GM23338 (cell line): Measurements from ENCODE around the gene ZEB2. TPM values are rescaled to one million over a fixed set of nuclear protein-coding genes. Genes with fewer than 3 reads are reported as not detected.

Experiments used
- ATAC-seq: fragments of 200-7000 bp; cut with Tn5 transposase; 3 replicates; pipeline ENCODE4 v1.9.1; 2020
- DNase-seq: peaks from one replicate; pipeline ENCODE4 v3.0.0-alpha.2; 2015; ENCODE audit warnings: low spot score
- H2AFZ ChIP-seq: fragments of 200-600 bp; sonication (generic); 2 replicates; pipeline ENCODE4 v1.8.0; 2016; ENCODE audit warnings: antibody characterized with exemption, mild to moderate bottlenecking, moderate library complexity
- H3F3A ChIP-seq: fragments of 200-600 bp; sonication (generic); replicated peaks from 2 replicates; pipeline ENCODE4 v1.8.0; 2017; ENCODE audit warnings: antibody characterized with exemption, mixed run types, low read depth
- H3K27ac ChIP-seq: fragments of 200-600 bp; sonication (generic); 2 replicates; pipeline ENCODE4 v1.6.1; 2016; ENCODE audit warnings: low read depth
- H3K27me3 ChIP-seq: fragments of 200-600 bp; sonication (generic); 2 replicates; pipeline ENCODE4 v1.8.0; 2016; ENCODE audit warnings: mild to moderate bottlenecking, mixed run types, moderate library complexity; ENCODE audit not compliant: insufficient read depth
- H3K36me3 ChIP-seq: fragments of 200-600 bp; sonication (generic); 2 replicates; pipeline ENCODE4 v1.8.0; 2016; ENCODE audit warnings: mild to moderate bottlenecking; ENCODE audit not compliant: insufficient read depth
- H3K4me1 ChIP-seq: fragments of 200-600 bp; sonication (generic); 2 replicates; pipeline ENCODE4 v1.8.0; 2016; ENCODE audit warnings: mild to moderate bottlenecking, moderate library complexity; ENCODE audit not compliant: insufficient read depth
- H3K4me2 ChIP-seq: fragments of 200-600 bp; sonication (generic); 2 replicates; pipeline ENCODE4 v1.7.1; 2017; ENCODE audit warnings: mixed run types
- H3K4me3 ChIP-seq: fragments of 200-600 bp; sonication (generic); 2 replicates; pipeline ENCODE4 v1.6.1; 2016; ENCODE audit warnings: mixed run types
- H3K79me2 ChIP-seq: fragments of 200-600 bp; sonication (generic); replicated peaks from 2 replicates; pipeline ENCODE4 v1.8.0; 2017; ENCODE audit warnings: mild to moderate bottlenecking; ENCODE audit not compliant: insufficient read depth
- H3K9me2 ChIP-seq: fragments of 200-600 bp; sonication (generic); 2 replicates; pipeline ENCODE4 v1.8.0; 2017; ENCODE audit not compliant: insufficient read depth
- H4K20me1 ChIP-seq: fragments of 200-600 bp; sonication (generic); replicated peaks from 2 replicates; pipeline ENCODE4 v1.8.0; 2017; ENCODE audit warnings: mild to moderate bottlenecking; ENCODE audit not compliant: insufficient read depth
- H3K27ac Mint-ChIP-seq: 2 replicates; pipeline ENCODE4 v1.8.0; 2020; ENCODE audit warnings: inconsistent platforms, mild to moderate bottlenecking, moderate library complexity, mixed read lengths
- H3K27me3 Mint-ChIP-seq: 3 replicates; pipeline ENCODE4 v1.8.0; 2022; ENCODE audit warnings: low read depth, mild to moderate bottlenecking, moderate library complexity, mixed read lengths, inconsistent platforms; ENCODE audit not compliant: insufficient read depth, poor library complexity
- H3K36me3 Mint-ChIP-seq: 3 replicates; pipeline ENCODE4 v1.8.0; 2021; ENCODE audit warnings: low read depth, mild to moderate bottlenecking, inconsistent platforms, moderate library complexity, mixed read lengths
- H3K4me1 Mint-ChIP-seq: 3 replicates; pipeline ENCODE4 v1.8.0; 2020; ENCODE audit warnings: mild to moderate bottlenecking, inconsistent platforms, mixed read lengths
- H3K4me3 Mint-ChIP-seq: 3 replicates; pipeline ENCODE4 v1.8.0; 2021; ENCODE audit warnings: moderate library complexity, mild to moderate bottlenecking, inconsistent platforms, mixed read lengths
- H3K9me3 Mint-ChIP-seq: 3 replicates; pipeline ENCODE4 v1.8.0; 2020; ENCODE audit warnings: moderate library complexity, mild to moderate bottlenecking, inconsistent platforms, mixed read lengths
- CREB1 ChIP-seq: fragments of 250-450 bp; sonication (Bioruptor Pico); IDR thresholded peaks from 2 replicates; pipeline ENCODE4 v1.5.0; 2020; ENCODE audit warnings: low read depth, mild to moderate bottlenecking, moderate library complexity
- EZH2 ChIP-seq: fragments of 200-600 bp; sonication (generic); IDR thresholded peaks from one replicate; pipeline ENCODE4 v1.8.0; 2017; ENCODE audit warnings: antibody characterized with exemption, mild to moderate bottlenecking, low read depth; ENCODE audit not compliant: unreplicated experiment
- EZH2phosphoT487 ChIP-seq: fragments of 200-600 bp; sonication (generic); IDR thresholded peaks from one replicate; pipeline ENCODE4 v1.8.1; 2018; ENCODE audit warnings: antibody characterized with exemption; ENCODE audit not compliant: unreplicated experiment
- JUNB ChIP-seq: IDR thresholded peaks from one replicate; pipeline ENCODE4 v1.6.1; 2016; ENCODE audit warnings: antibody characterized with exemption; ENCODE audit not compliant: unreplicated experiment
- NANOG ChIP-seq: IDR thresholded peaks from 2 replicates; pipeline ENCODE4 v1.6.1; 2016; ENCODE audit warnings: antibody characterized with exemption, borderline replicate concordance
- POLR2AphosphoS5 ChIP-seq: IDR thresholded peaks from 2 replicates; pipeline ENCODE4 v1.6.1; 2016; ENCODE audit warnings: antibody characterized with exemption, low read depth
- REST ChIP-seq: IDR thresholded peaks from one replicate; pipeline ENCODE4 v1.6.1; 2018; ENCODE audit warnings: antibody characterized with exemption; ENCODE audit not compliant: unreplicated experiment
- STAT1 ChIP-seq: IDR thresholded peaks from one replicate; pipeline ENCODE4 v1.6.1; 2016; ENCODE audit warnings: antibody characterized with exemption; ENCODE audit not compliant: unreplicated experiment
- ZNF114 ChIP-seq: fragments of 250-450 bp; sonication (Bioruptor Pico); IDR thresholded peaks from 2 replicates; pipeline ENCODE4 v1.5.0; 2020; ENCODE audit warnings: mild to moderate bottlenecking, moderate library complexity
- ZNF331 ChIP-seq: fragments of 250-450 bp; sonication (Bioruptor Pico); IDR thresholded peaks from 2 replicates; pipeline ENCODE4 v1.5.0; 2020; ENCODE audit warnings: low read depth, mild to moderate bottlenecking, moderate library complexity
- ZNF462 ChIP-seq: fragments of 250-450 bp; sonication (Bioruptor Pico); IDR thresholded peaks from 2 replicates; pipeline ENCODE4 v1.5.0; 2020; ENCODE audit warnings: mild to moderate bottlenecking, moderate library complexity
- polyA plus RNA-seq: library from polyadenylated mRNA; unstranded; fragments of >200 nt; fragmentation: Nextera tagmentation; extraction: Ambion mirVana; gene quantifications from 2 replicates; pipeline ENCODE4 v1.2.1, GENCODE V29; 2016
- total RNA-seq: library from RNA; depleted of rRNA; stranded (reverse); fragments of >200 nt; shearing (Covaris generic); gene quantifications from 2 replicates; pipeline ENCODE4 v1.2.3, GENCODE V29; 2014

The ZEB2 gene
- total and polyA plus RNA-seq, 2 experiments from 2014 or later: 0.45 TPM; not detected in 1

- Histone ChIP-seq H3F3A (no peaks in the 10 kb centered on the region), H2AFZ (peak overlapping the region; percentile 75; the same call in 1 of the 2 replicates), H3K79me2 (no peaks in the 10 kb centered on the region), H3K36me3 (no peaks in the 10 kb centered on the region), H3K4me1 (peaks cover 6% of the 10 kb centered on the region; the same call in 1 of the 2 replicates), H4K20me1 (no peaks in the 10 kb centered on the region), H3K4me2 (no peak overlapping the region), H3K27ac (no peak overlapping the region), H3K27me3 (no peaks in the 10 kb centered on the region), H3K9me2 (no peaks in the 10 kb centered on the region), H3K4me3 (no peak overlapping the region)
- Mint-ChIP-seq H3K9me3 (peaks cover 2% of the 10 kb centered on the region; the same call in 1 of the 3 replicates), H3K27ac (no peak overlapping the region), H3K4me1 (no peaks in the 10 kb centered on the region; the same call in 2 of the 3 replicates), H3K27me3 (peaks cover under 1% of the 10 kb centered on the region), H3K4me3 (no peak overlapping the region), H3K36me3 (no peaks in the 10 kb centered on the region)
- ATAC-seq (no peak), DNase-seq (no peak)
- no peak for TF ChIP-seq ZNF331 (CRISPR knock-in tag)
- TF ChIP-seq CREB1 (CRISPR knock-in tag): no peak
- no peak for TF ChIP-seq NANOG
- TF ChIP-seq ZNF114 (CRISPR knock-in tag): no peak
- TF ChIP-seq POLR2AphosphoS5: no peak
- TF ChIP-seq EZH2: no peak
- no peak for TF ChIP-seq STAT1
- no peak for TF ChIP-seq REST
- no peak for TF ChIP-seq JUNB
Observed at GRCh38 chr2:144547494-144547893, 27.6 kb upstream of the ZEB2 start.

GRCh38 chr2:144546933-144547332, 27.0 kb upstream of the ZEB2 start:
- H3K4me1 Mint-ChIP-seq: no peaks in the 10 kb centered on the region
- H3K27me3 ChIP-seq: no peaks in the 10 kb centered on the region
- no peaks in the 10 kb centered on the region for H4K20me1 ChIP-seq
- no peak overlapping the region for H3K4me3 Mint-ChIP-seq
- H3K36me3 ChIP-seq: no peaks in the 10 kb centered on the region
- no peak overlapping the region for H3K4me3 ChIP-seq
- H3K27me3 Mint-ChIP-seq: no peaks in the 10 kb centered on the region
- peak overlapping the region; percentile 75; the same call in 1 of the 2 replicates for H2AFZ ChIP-seq
- H3K36me3 Mint-ChIP-seq: no peaks in the 10 kb centered on the region
- H3K27ac Mint-ChIP-seq: no peak overlapping the region
- H3K9me2 ChIP-seq: no peaks in the 10 kb centered on the region
- H3F3A ChIP-seq: no peaks in the 10 kb centered on the region
- ATAC-seq (no peak), DNase-seq (no peak)
- peaks cover 2% of the 10 kb centered on the region; the same call in 1 of the 3 replicates for H3K9me3 Mint-ChIP-seq
- H3K4me2 ChIP-seq: no peak overlapping the region
- peaks cover 6% of the 10 kb centered on the region; the same call in 1 of the 2 replicates for H3K4me1 ChIP-seq
- H3K79me2 ChIP-seq: no peaks in the 10 kb centered on the region
- H3K27ac ChIP-seq: no peak overlapping the region
- TF ChIP-seq CREB1 (CRISPR knock-in tag) (no peak), ZNF331 (CRISPR knock-in tag) (no peak), POLR2AphosphoS5 (no peak), EZH2phosphoT487 (no peak), JUNB (no peak), ZNF462 (CRISPR knock-in tag) (no peak), ZNF114 (CRISPR knock-in tag) (no peak), NANOG (no peak), STAT1 (no peak)
